Duodenal mucosa (tissue), 2 donors: ENCODE data around the gene FAM222B.
A peak's percentile ranks its signal among the peaks of the same experiment; 100 is the strongest.
"Not testable (repeated sequence)": the region's sequence is repeated elsewhere in the genome, so short reads cannot be mapped to it uniquely, and the experiment has no call there.

Experiments
- H3K27ac ChIP-seq: one replicate; pipeline ENCODE4 v1.7.0; 2013; ENCODE audit warnings: low read depth, low read length
- H3K27me3 ChIP-seq, 2 donors: one replicate each; pipeline ENCODE4 v1.7.0; 2013; ENCODE audit warnings: low read length in 2 of 2, control low read depth in 1 of 2; ENCODE audit not compliant: insufficient read depth in 2 of 2, control insufficient read depth in 1 of 2
- H3K36me3 ChIP-seq, 2 donors: one replicate each; pipeline ENCODE4 v1.7.0; 2013; ENCODE audit warnings: low read length in 2 of 2, control low read depth in 1 of 2; ENCODE audit not compliant: insufficient read depth in 2 of 2, control insufficient read depth in 1 of 2
- H3K4me1 ChIP-seq, 2 donors: one replicate each; pipeline ENCODE4 v1.7.0; 2013; ENCODE audit warnings: low read length in 2 of 2, control low read depth in 1 of 2; ENCODE audit not compliant: insufficient read depth in 2 of 2, control insufficient read depth in 1 of 2
- H3K4me3 ChIP-seq, 2 donors: one replicate each; pipeline ENCODE4 v1.7.0; 2013; ENCODE audit warnings: low read length in 2 of 2, low read depth in 1 of 2
- H3K9ac ChIP-seq, 2 donors: one replicate each; pipeline ENCODE4 v1.7.0; 2013; ENCODE audit warnings: low read length in 2 of 2, low read depth in 1 of 2
- H3K9me3 ChIP-seq, 2 donors: one replicate each; pipeline ENCODE4 v1.7.0; 2013; ENCODE audit warnings: low read length in 2 of 2, control low read depth in 1 of 2; ENCODE audit not compliant: control insufficient read depth in 1 of 2

FAM222B gene

GRCh38 chr17:28858801-28859355 is 16.3 kb upstream of the FAM222B start:
- Histone ChIP-seq H3K9ac (no peak overlapping the region), H3K36me3 (peaks cover 8 to 27% of the 10 kb centered on the region in 2 donors), H3K4me3 (no peak overlapping the region), H3K27ac (no peak overlapping the region), H3K4me1 (peaks cover 22 to 32% of the 10 kb centered on the region in 2 donors), H3K9me3 (no peaks in the 10 kb centered on the region), H3K27me3 (no peaks in the 10 kb centered on the region)

- Histone ChIP-seq H3K27ac (no peak overlapping the region), H3K9ac (no peak overlapping the region), H3K9me3 (no peaks in the 10 kb centered on the region), H3K27me3 (no peaks in the 10 kb centered on the region), H3K36me3 (peaks cover 8 to 27% of the 10 kb centered on the region in 2 donors), H3K4me3 (no peak overlapping the region), H3K4me1 (peaks cover 22 to 32% of the 10 kb centered on the region in 2 donors)
Observed at GRCh38 chr17:28857905-28858800, 15.6 kb upstream of the FAM222B start.

GRCh38 chr17:28856028-28856574 is 13.5 kb upstream of the FAM222B start:
- peaks cover 8 to 27% of the 10 kb centered on the region in 2 donors for H3K36me3 ChIP-seq
- no peaks in the 10 kb centered on the region for H3K27me3 ChIP-seq
- H3K9me3 ChIP-seq: no peaks in the 10 kb centered on the region
- H3K4me3 ChIP-seq: peak overlapping the region in 1 of 2 donors; percentile 94
- peaks cover 6 to 17% of the 10 kb centered on the region in 2 donors for H3K4me1 ChIP-seq
- H3K27ac ChIP-seq: no peak overlapping the region
- H3K9ac ChIP-seq: no peak overlapping the region

- H3K9me3 ChIP-seq: no peaks in the 10 kb centered on the region
- H3K4me3 ChIP-seq: peak overlapping the region; percentile 91 to 94
- peaks cover 6 to 13% of the 10 kb centered on the region in 2 donors for H3K4me1 ChIP-seq
- H3K27ac ChIP-seq: no peak overlapping the region
- H3K9ac ChIP-seq: peak overlapping the region; percentile 75 to 83
- H3K27me3 ChIP-seq: no peaks in the 10 kb centered on the region
- peaks cover 5 to 22% of the 10 kb centered on the region in 2 donors for H3K36me3 ChIP-seq
Observed at GRCh38 chr17:28855336-28855679, 12.7 kb upstream of the FAM222B start.

GRCh38 chr17:28854457-28855335 is 12.1 kb upstream of the FAM222B start, which contains the start of gene ERAL1:
TSS of gene ERAL1 (plus strand) at chr17:28855016. CDS start at chr17:28855035, 19 bp downstream.
- Histone ChIP-seq H3K27ac (no peak within 1 kb of the TSS), H3K4me1 (peaks cover 6 to 13% of the 10 kb centered on the region in 2 donors), H3K36me3 (peaks cover 4 to 19% of the 10 kb centered on the region in 2 donors), H3K9ac (peak within 1 kb of the TSS; percentile 75 to 83), H3K9me3 (no peaks in the 10 kb centered on the region), H3K4me3 (peak within 1 kb of the TSS; percentile 91 to 94), H3K27me3 (no peaks in the 10 kb centered on the region)

- Histone ChIP-seq H3K27me3 (no peaks in the 10 kb centered on the region), H3K9ac (no peak overlapping the region), H3K4me1 (peaks cover 6 to 13% of the 10 kb centered on the region in 2 donors), H3K36me3 (peaks cover 4 to 8% of the 10 kb centered on the region in 2 donors), H3K27ac (no peak overlapping the region), H3K4me3 (no peak overlapping the region), H3K9me3 (no peaks in the 10 kb centered on the region)
Observed at GRCh38 chr17:28853295-28853694, 10.7 kb upstream of the FAM222B start.

GRCh38 chr17:28849281-28849680 is 6.7 kb upstream of the FAM222B start:
- Histone ChIP-seq H3K9ac (no peak overlapping the region), H3K36me3 (no peaks in the 10 kb centered on the region), H3K9me3 (no peaks in the 10 kb centered on the region), H3K27ac (no peak overlapping the region), H3K27me3 (no peaks in the 10 kb centered on the region), H3K4me1 (peaks cover 0 to 3% of the 10 kb centered on the region in 2 donors), H3K4me3 (no peak overlapping the region)

- H3K27me3 ChIP-seq, H3K36me3 ChIP-seq, H3K4me1 ChIP-seq, H3K9ac ChIP-seq, H3K4me3 ChIP-seq, H3K27ac ChIP-seq, H3K9me3 ChIP-seq: not testable (repeated sequence)
Observed at GRCh38 chr17:28848667-28849066, 6.1 kb upstream of the FAM222B start.

- H3K9me3 ChIP-seq, H3K27ac ChIP-seq, H3K9ac ChIP-seq, H3K36me3 ChIP-seq, H3K4me1 ChIP-seq, H3K27me3 ChIP-seq, H3K4me3 ChIP-seq: not testable (repeated sequence)
Observed at GRCh38 chr17:28846699-28847098, 4.1 kb upstream of the FAM222B start.
